ENCODE data around the gene SPRING1. TPM values are rescaled to one million over a fixed set of nuclear protein-coding genes. Genes with fewer than 3 reads are reported as not detected.

SPRING1 gene
- total and polyA plus RNA-seq, 7 donors: 10.5 to 38.6 (median 16.7) TPM

DNA sequence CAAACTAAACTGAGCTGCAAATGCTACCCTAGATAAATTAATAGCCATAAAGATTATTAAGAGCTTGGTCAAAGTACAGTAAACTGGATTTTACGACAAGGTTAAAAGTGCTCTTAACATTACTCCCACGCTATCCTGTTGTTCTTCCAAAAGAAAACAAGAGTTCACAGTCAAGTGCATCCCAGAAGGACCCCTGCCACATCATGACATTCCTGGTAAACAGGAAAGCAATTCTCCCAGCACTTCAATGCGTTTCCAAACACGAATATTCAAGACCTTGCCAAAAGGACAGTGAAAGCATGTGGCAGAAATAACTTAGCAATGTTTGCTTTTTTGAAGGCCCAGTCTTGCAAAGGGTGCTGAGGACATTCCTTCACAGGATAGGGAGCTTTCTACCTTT is 11.2 kb downstream of the SPRING1 start:
- Histone ChIP-seq H3K36me3 (peaks cover 0 to 18% (median 5%) of the 10 kb centered on the region in 4 donors), H3K27ac (no peak overlapping the region), H3K4me3 (no peak overlapping the region), H3K27me3 (no peaks in the 10 kb centered on the region), H3K4me1 (peaks cover 0 to 10% (median 4%) of the 10 kb centered on the region in 4 donors), H3K9me3 (no peaks in the 10 kb centered on the region)
- TF ChIP-seq POLR2AphosphoS5 (IDR thresholded peaks at IDR 0.05) (no peak), EP300 (IDR thresholded peaks at IDR 0.05) (no peak), POLR2A (IDR thresholded peaks at IDR 0.05) (no peak), CTCF (IDR thresholded peaks at IDR 0.05) (no peak)
- intact Hi-C loops (cut with DNase I): no loop called here
- 46 to 64% methylated on average over 4 of the region's 4 CpGs for WGBS, 2 donors
- DNase-seq: no peak

DNA sequence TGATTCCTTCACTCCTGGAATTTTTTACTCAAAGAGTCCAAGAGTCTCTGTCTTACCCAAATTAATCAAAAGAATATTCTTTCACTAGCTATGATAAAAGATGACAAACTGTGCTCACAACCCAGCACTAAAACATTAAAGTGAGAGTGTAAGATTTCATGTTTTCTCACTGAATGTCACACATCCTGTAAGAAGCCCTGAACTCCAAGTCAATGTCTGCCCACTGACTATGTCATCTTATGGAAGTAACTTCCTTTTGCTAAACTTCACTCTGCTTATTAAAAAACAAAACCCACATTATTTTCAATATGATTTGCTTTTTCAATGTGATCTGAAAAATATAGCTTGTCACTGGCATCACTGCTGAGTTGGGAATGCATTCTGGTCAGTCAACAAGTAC is 15.6 kb downstream of the SPRING1 start:
- H3K36me3 ChIP-seq: peaks cover 0 to 23% (median 5%) of the 10 kb centered on the region in 4 donors

GRCh38 chr12:116719731-116720528 is 17.9 kb downstream of the SPRING1 start:
- intact Hi-C loops (cut with DNase I): no loop called here
- H3K36me3 ChIP-seq: peaks cover 0 to 43% (median 7%) of the 10 kb centered on the region in 4 donors
- H3K9me3 ChIP-seq: no peaks in the 10 kb centered on the region
- no peaks in the 10 kb centered on the region for H3K27me3 ChIP-seq
- H3K27ac ChIP-seq: peak overlapping the region; percentile 43 to 72 (median 58)
- H3K4me3 ChIP-seq: no peak overlapping the region
- H3K4me1 ChIP-seq: peaks cover 0 to 31% (median 29%) of the 10 kb centered on the region in 4 donors
- TF ChIP-seq POLR2AphosphoS5 (IDR thresholded peaks at IDR 0.05) (no peak), CTCF (IDR thresholded peaks at IDR 0.05) (no peak), POLR2A (IDR thresholded peaks at IDR 0.05) (no peak), EP300 (IDR thresholded peaks at IDR 0.05) (no peak)
- DNase-seq: no peak
- WGBS, 2 donors: 72 to 89% methylated on average over 15 of the region's 15 CpGs

More for the DNA sequence above, 15.6 kb downstream of the SPRING1 start:
- Histone ChIP-seq H3K4me3 (no peak overlapping the region), H3K27ac (no peak overlapping the region), H3K9me3 (no peaks in the 10 kb centered on the region), H3K27me3 (no peaks in the 10 kb centered on the region), H3K4me1 (peaks cover 0 to 40% (median 33%) of the 10 kb centered on the region in 4 donors)
- intact Hi-C loops (cut with DNase I): no loop called here
- DNase-seq: no peak
- TF ChIP-seq EP300 (IDR thresholded peaks at IDR 0.05) (no peak), CTCF (IDR thresholded peaks at IDR 0.05) (no peak), POLR2A (IDR thresholded peaks at IDR 0.05) (no peak), POLR2AphosphoS5 (IDR thresholded peaks at IDR 0.05) (no peak)

DNA sequence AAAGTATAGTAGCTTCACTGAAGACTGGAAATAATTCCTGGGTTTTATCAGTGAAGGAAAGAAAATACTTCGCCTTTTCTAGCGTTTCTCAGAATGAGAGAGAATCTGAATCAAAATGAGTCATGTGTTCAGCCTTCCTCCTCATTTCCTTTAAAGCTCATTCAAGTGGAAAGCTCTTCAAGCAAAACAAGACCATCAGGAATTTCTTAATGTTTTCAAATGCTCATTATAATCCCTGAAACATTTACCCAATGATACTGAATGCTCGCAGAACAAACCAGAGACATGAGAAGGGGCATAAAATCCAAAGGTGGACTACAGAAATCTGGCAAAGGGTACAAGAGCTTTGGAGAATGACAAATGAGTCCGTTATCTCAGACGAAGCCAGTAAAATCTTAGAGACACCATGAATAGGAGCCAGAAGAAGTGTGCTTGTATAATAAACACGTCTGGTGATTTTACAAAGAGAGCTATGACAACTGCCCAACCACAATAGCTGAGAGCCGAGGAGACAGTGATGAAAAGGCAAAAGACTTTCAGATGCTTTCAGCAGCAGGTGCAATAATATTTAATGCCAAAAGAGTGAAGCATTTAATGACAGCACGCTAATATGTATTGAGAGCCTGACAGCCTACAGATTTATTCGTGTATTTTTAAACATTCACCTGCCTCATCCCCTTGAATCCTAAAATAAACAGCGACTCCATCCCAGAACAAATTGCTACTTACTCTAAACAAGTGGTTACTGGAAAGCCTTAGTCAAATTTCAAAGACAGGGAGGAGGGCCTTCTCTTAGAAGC is 19.0 kb downstream of the SPRING1 start:
- no peak for DNase-seq
- Histone ChIP-seq H3K4me3 (no peak overlapping the region), H3K36me3 (peaks cover 0 to 43% (median 7%) of the 10 kb centered on the region in 4 donors), H3K27me3 (no peaks in the 10 kb centered on the region), H3K4me1 (peaks cover 0 to 31% (median 29%) of the 10 kb centered on the region in 4 donors), H3K27ac (peak overlapping the region; percentile 43 to 72 (median 58)), H3K9me3 (no peaks in the 10 kb centered on the region)
- intact Hi-C loops (cut with DNase I): no loop called here
- WGBS, 2 donors: 71 to 82% methylated on average over 10 of the region's 10 CpGs
- TF ChIP-seq POLR2A (IDR thresholded peaks at IDR 0.05): no peak
- TF ChIP-seq POLR2AphosphoS5 (IDR thresholded peaks at IDR 0.05): peak in 1 of 4 donors; percentile 14
- TF ChIP-seq EP300 (IDR thresholded peaks at IDR 0.05): no peak
- TF ChIP-seq CTCF (IDR thresholded peaks at IDR 0.05): no peak

Measured in sigmoid colon (tissue), 7 donors.